ENCODE data around the gene PTPRE. TPM values are rescaled to one million over a fixed set of nuclear protein-coding genes. Genes with fewer than 3 reads are reported as not detected.

The PTPRE gene
- total and polyA plus RNA-seq, 2 of the 4 experiments (the other 2 are of a cell fraction): 0.34 to 0.54 TPM

- H3K27ac ChIP-seq (ENCODE audit: insufficient read depth, low read length): no peak overlapping the region
- H2BK120ac ChIP-seq (ENCODE audit: low read depth, low read length): no peak overlapping the region
- ChIA-PET POLR2A (ENCODE audit: unreplicated experiment) (no interaction called here), CTCF (no interaction called here)
- no peak overlapping the region for H2BK20ac ChIP-seq (ENCODE audit: low read depth, low read length)
- BruUV-seq (replicated peaks): no TSS peak
- no peak overlapping the region for H3K4ac ChIP-seq (ENCODE audit: low read depth, low read length)
- no peaks in the 10 kb centered on the region for H3K4me1 ChIP-seq (ENCODE audit: control insufficient read depth, insufficient read depth, low read length)
- H3K9me3 ChIP-seq (ENCODE audit: control insufficient read depth, insufficient read depth, low read length): no peaks in the 10 kb centered on the region
- no peak overlapping the region for H3K56ac ChIP-seq (ENCODE audit: extremely low read depth, insufficient read depth, low read length)
- no peak overlapping the region for H2AFZ ChIP-seq (replicated peaks; ENCODE audit: low read length, poor library complexity)
- no peaks in the 10 kb centered on the region for H3K79me1 ChIP-seq (ENCODE audit: low read depth in 1 of 2, low read length in 2 of 2)
- H4K20me1 ChIP-seq (ENCODE audit: insufficient read depth, low read length): no peaks in the 10 kb centered on the region
- no peak overlapping the region for H3K23ac ChIP-seq (ENCODE audit: low read depth, low read length)
- no peaks in the 10 kb centered on the region for H3K27me3 ChIP-seq (ENCODE audit: control insufficient read depth, insufficient read depth, low read length)
- in situ Hi-C loops (cut with MboI; ENCODE audit: low sequenced_read_pairs) (no loop called here), intact Hi-C loops (cut with micrococcal nuclease) (no loop called here), dilution Hi-C loops (cut with HindIII; ENCODE audit: low sequenced_read_pairs, unreplicated experiment) (no loop called here)
- no peak overlapping the region for H2BK15ac ChIP-seq (ENCODE audit: low read depth, low read length)
- no peak overlapping the region for H2BK5ac ChIP-seq (ENCODE audit: low read depth, low read length, poor library complexity, severe bottlenecking)
- H4K5ac ChIP-seq (ENCODE audit: low read depth, low read length): no peak overlapping the region
- no peak overlapping the region for H3K4me3 ChIP-seq (ENCODE audit: insufficient read depth, low read depth, low read length)
- no peaks in the 10 kb centered on the region for H3K9me1 ChIP-seq (ENCODE audit: insufficient read depth, low read length)
- WGBS, 2 experiments (ENCODE audit: extremely low coverage in 2 of 2, insufficient read length in 1 of 2): no CpG with 5 or more reads among the region's 1 CpG
- H4K91ac ChIP-seq (ENCODE audit: insufficient read depth, low read depth, low read length): no peak overlapping the region
- H4K8ac ChIP-seq (ENCODE audit: low read depth in 2 of 2, low read length in 2 of 2): no peak overlapping the region
- H3K9ac ChIP-seq (ENCODE audit: low read depth, low read length): no peak overlapping the region
- DNase-seq: no peak
- no peak for ATAC-seq (ENCODE audit: low read depth)
- no peak overlapping the region for H3K18ac ChIP-seq (ENCODE audit: low read depth, low read length)
- no peak overlapping the region for H2AK5ac ChIP-seq (ENCODE audit: low read depth, low read length)
- H2AK9ac ChIP-seq (replicated peaks; ENCODE audit: low read depth, low read length, poor library complexity): no peak overlapping the region
- H3K14ac ChIP-seq (replicated peaks; ENCODE audit: low read depth, low read length): no peak overlapping the region
- no peak overlapping the region for H3K4me2 ChIP-seq (ENCODE audit: low read depth, low read length)
- no peaks in the 10 kb centered on the region for H3K36me3 ChIP-seq (ENCODE audit: control insufficient read depth, insufficient read depth, low read length)
- no peak for TF ChIP-seq NFE2L2 (IDR thresholded peaks at IDR 0.05; ENCODE audit: low read depth, low read length)
- TF ChIP-seq MAZ (IDR thresholded peaks at IDR 0.05; ENCODE audit: borderline replicate concordance, low read depth, low read length): no peak
- no peak for TF ChIP-seq FOS (IDR thresholded peaks at IDR 0.05; ENCODE audit: low read depth, low read length)
- no peak for TF ChIP-seq RCOR1 (IDR thresholded peaks at IDR 0.05; ENCODE audit: insufficient replicate concordance, low read length)
- TF ChIP-seq CEBPB (IDR thresholded peaks at IDR 0.05; ENCODE audit: low read depth, low read length): no peak
- no peak for TF ChIP-seq CHD1 (IDR thresholded peaks at IDR 0.05; ENCODE audit: low read depth, low read length)
- TF ChIP-seq BHLHE40 (IDR thresholded peaks at IDR 0.05; ENCODE audit: low read depth, low read length): no peak
- TF ChIP-seq MXI1 (IDR thresholded peaks at IDR 0.05; ENCODE audit: borderline replicate concordance, low read depth, low read length): no peak
- no peak for TF ChIP-seq SMC3 (IDR thresholded peaks at IDR 0.05; ENCODE audit: low read depth, low read length)
- TF ChIP-seq CTCF (conservative IDR thresholded peaks at IDR 0.05; ENCODE audit: low read depth, low read length): no peak
- no peak for TF ChIP-seq USF2 (IDR thresholded peaks at IDR 0.05; ENCODE audit: low read depth, low read length)
- TF ChIP-seq MAFK (IDR thresholded peaks at IDR 0.05; ENCODE audit: low read depth, low read length): no peak
- TF ChIP-seq RAD21 (IDR thresholded peaks at IDR 0.05; ENCODE audit: low read length): no peak
- TF ChIP-seq ELK1 (IDR thresholded peaks at IDR 0.05; ENCODE audit: borderline replicate concordance, low read depth, low read length): no peak
- TF ChIP-seq POLR2A (IDR thresholded peaks at IDR 0.05; ENCODE audit: low read depth, low read length): no peak
- TF ChIP-seq RFX5 (IDR thresholded peaks at IDR 0.05; ENCODE audit: low read depth, low read length): no peak
These were observed 12.8 kb upstream of the PTPRE start for GRCh38 chr10:127894146-127894545.
